ENCODE measurements around the gene EXOC6B. TPM values are rescaled to one million over a fixed set of nuclear protein-coding genes. Genes with fewer than 3 reads are reported as not detected.

The EXOC6B gene
- total and polyA plus RNA-seq, 9 of the 15 experiments (the other 6 are each of a cell fraction or from before 2014, with no cell fraction given) = 0.28 to 4.2 (median 2.0) TPM

DNA sequence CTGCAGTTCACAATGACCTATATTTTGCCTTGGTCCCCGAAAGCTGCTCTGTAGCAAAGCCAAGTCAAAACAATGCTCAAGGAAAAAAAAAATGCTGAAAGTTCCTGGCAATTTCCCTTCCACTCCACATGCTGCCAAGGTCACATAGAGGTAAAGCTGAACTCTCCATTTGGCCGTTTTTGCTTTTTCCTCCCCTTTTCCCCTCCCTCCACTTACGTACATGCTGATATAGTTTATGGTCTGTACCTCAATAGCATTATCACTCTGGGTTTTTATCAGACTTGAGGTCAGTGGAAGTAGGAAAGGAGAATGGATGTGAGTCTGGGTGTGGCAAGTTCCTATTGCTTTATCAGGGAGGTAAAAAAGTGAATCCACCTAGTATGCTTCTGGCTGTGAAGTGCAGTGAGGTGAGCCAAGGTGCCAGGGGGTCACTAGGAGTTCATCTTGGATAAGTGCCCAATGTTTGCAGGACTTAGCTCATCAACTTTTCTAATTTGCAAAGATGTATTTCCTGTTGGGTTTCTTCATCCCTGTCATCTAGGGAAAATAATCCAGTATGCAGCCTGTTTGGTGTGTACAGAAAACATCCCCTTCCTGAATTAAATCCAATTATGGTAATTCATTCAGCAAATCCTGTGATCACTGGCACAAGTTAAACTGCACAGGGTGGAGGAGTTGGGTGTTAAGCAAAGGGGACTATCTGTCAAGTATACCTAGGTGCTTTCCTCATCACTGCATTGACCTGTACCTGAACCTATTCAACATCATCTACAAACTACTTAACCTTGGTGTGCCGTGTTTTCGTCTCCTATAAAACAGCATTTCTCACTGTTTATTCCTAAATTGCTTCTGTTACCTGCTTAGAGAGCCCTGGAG is 553.8 kb downstream of the EXOC6B start:
- no peak overlapping the region for H3K27ac ChIP-seq (ENCODE audit: extremely low read depth, low read depth, low read length)
- FAIRE-seq (no peak), ATAC-seq (no peak), DNase-seq (ENCODE audit: extremely low read depth in 1 of 4, low spot score in 3 of 4) (no peak)
- intact Hi-C loops (cut with micrococcal nuclease) (no loop called here), in situ Hi-C loops (cut with MboI) (no loop called here)
- no peaks in the 10 kb centered on the region for H3K36me3 ChIP-seq (ENCODE audit: control insufficient read depth, insufficient read depth, low read length)
- no TSS peak for BruUV-seq (replicated peaks)
- H3K79me2 ChIP-seq (ENCODE audit: control insufficient read depth, insufficient read depth, low read length) = no peaks in the 10 kb centered on the region
- no peak overlapping the region for H3K9ac ChIP-seq (ENCODE audit: insufficient read depth in 1 of 2, low read depth in 2 of 2, low read length in 2 of 2)
- no peaks in the 10 kb centered on the region for H3K9me3 ChIP-seq (replicated peaks; ENCODE audit: control insufficient read depth, insufficient read depth, low read depth, low read length)
- no peaks in the 10 kb centered on the region for H4K20me1 ChIP-seq (replicated peaks; ENCODE audit: control insufficient read depth, insufficient read depth, low read length)
- TF ChIP-seq NR1H2 (CRISPR knock-in tag; IDR thresholded peaks at IDR 0.05) (no peak), ZNF695 (CRISPR knock-in tag; IDR thresholded peaks at IDR 0.05) (no peak)
- CTCF ChIA-PET (ENCODE audit: low intra/inter-chr PET ratio) = no interaction called here
- no peaks in the 10 kb centered on the region for H3K4me1 ChIP-seq (replicated peaks in 1 of 2; ENCODE audit: control insufficient read depth in 2 of 2, insufficient read depth in 2 of 2, low read length in 2 of 2)
- POLR2A ChIA-PET = no interaction called here
- no peak overlapping the region for H3K4me3 ChIP-seq
- H2AFZ ChIP-seq (ENCODE audit: low read depth, low read length) = no peak overlapping the region
- H3K27me3 ChIP-seq (ENCODE audit: control insufficient read depth in 2 of 2, insufficient read depth in 2 of 2, low read length in 2 of 2) = no peaks in the 10 kb centered on the region
- H3K4me2 ChIP-seq (ENCODE audit: insufficient read depth, low read length) = no peak overlapping the region
- H3K9me1 ChIP-seq (ENCODE audit: control insufficient read depth, insufficient read depth, low read length) = no peaks in the 10 kb centered on the region
- WGBS (ENCODE audit: insufficient coverage, low coverage, missing lambda C conversion rate) = 0% methylated on average over 5 of the region's 5 CpGs

DNA sequence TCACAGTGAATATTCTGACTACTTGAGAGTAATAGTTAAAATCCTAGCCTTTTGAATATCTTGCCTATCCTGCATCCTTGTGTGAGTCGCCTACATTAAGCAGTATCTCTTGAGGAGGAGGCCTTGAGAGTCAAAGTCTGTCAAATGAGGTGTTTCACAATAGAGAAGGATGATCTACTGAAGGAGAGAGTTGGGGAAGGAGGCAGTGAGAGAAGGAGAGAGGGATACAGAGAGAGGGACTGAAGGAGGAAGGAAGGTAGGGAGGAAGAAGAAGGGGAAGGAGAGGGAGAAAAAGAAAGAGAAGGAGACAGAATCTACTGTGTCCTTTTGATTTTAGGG is 554.6 kb downstream of the EXOC6B start:
- Histone ChIP-seq H3K9ac (ENCODE audit: insufficient read depth in 1 of 2, low read depth in 2 of 2, low read length in 2 of 2) (no peak overlapping the region), H3K9me1 (ENCODE audit: control insufficient read depth, insufficient read depth, low read length) (no peaks in the 10 kb centered on the region), H3K36me3 (ENCODE audit: control insufficient read depth, insufficient read depth, low read length) (no peaks in the 10 kb centered on the region), H3K27me3 (ENCODE audit: control insufficient read depth in 2 of 2, insufficient read depth in 2 of 2, low read length in 2 of 2) (no peaks in the 10 kb centered on the region), H3K79me2 (ENCODE audit: control insufficient read depth, insufficient read depth, low read length) (no peaks in the 10 kb centered on the region), H3K9me3 (replicated peaks; ENCODE audit: control insufficient read depth, insufficient read depth, low read depth, low read length) (no peaks in the 10 kb centered on the region), H4K20me1 (replicated peaks; ENCODE audit: control insufficient read depth, insufficient read depth, low read length) (no peaks in the 10 kb centered on the region), H3K27ac (ENCODE audit: extremely low read depth, low read depth, low read length) (no peak overlapping the region), H3K4me3 (no peak overlapping the region), H3K4me1 (replicated peaks in 1 of 2; ENCODE audit: control insufficient read depth in 2 of 2, insufficient read depth in 2 of 2, low read length in 2 of 2) (no peaks in the 10 kb centered on the region), H2AFZ (ENCODE audit: low read depth, low read length) (no peak overlapping the region), H3K4me2 (ENCODE audit: insufficient read depth, low read length) (no peak overlapping the region)
- in situ Hi-C loops (cut with MboI) = no loop called here
- ChIA-PET CTCF (ENCODE audit: low intra/inter-chr PET ratio) (no interaction called here), POLR2A (no interaction called here)
- DNase-seq (ENCODE audit: extremely low read depth in 1 of 4, low spot score in 3 of 4) = no peak
- intact Hi-C loops (cut with micrococcal nuclease) = no loop called here
- no peak for ATAC-seq
- no TSS peak for BruUV-seq (replicated peaks)
- 0% methylated on average over 1 of the region's 1 CpG for WGBS (ENCODE audit: insufficient coverage, low coverage, missing lambda C conversion rate)
- FAIRE-seq = no peak
- no peak for TF ChIP-seq HSF4 (CRISPR knock-in tag; IDR thresholded peaks at IDR 0.05; ENCODE audit: borderline replicate concordance)
- TF ChIP-seq SNRNP70 (optimal IDR thresholded peaks at IDR 0.05; ENCODE audit: low read depth, low read length) = no peak
- no peak for TF ChIP-seq CSDE1 (IDR thresholded peaks at IDR 0.05)
- TF ChIP-seq PHF21A (IDR thresholded peaks at IDR 0.05; ENCODE audit: borderline replicate concordance, low read depth) = no peak
- no peak for TF ChIP-seq U2AF1 (optimal IDR thresholded peaks at IDR 0.05; ENCODE audit: low read depth, low read length)
- TF ChIP-seq PHF8 (IDR thresholded peaks at IDR 0.05; ENCODE audit: borderline replicate concordance, low read length) = no peak
- TF ChIP-seq, protein P1, sequence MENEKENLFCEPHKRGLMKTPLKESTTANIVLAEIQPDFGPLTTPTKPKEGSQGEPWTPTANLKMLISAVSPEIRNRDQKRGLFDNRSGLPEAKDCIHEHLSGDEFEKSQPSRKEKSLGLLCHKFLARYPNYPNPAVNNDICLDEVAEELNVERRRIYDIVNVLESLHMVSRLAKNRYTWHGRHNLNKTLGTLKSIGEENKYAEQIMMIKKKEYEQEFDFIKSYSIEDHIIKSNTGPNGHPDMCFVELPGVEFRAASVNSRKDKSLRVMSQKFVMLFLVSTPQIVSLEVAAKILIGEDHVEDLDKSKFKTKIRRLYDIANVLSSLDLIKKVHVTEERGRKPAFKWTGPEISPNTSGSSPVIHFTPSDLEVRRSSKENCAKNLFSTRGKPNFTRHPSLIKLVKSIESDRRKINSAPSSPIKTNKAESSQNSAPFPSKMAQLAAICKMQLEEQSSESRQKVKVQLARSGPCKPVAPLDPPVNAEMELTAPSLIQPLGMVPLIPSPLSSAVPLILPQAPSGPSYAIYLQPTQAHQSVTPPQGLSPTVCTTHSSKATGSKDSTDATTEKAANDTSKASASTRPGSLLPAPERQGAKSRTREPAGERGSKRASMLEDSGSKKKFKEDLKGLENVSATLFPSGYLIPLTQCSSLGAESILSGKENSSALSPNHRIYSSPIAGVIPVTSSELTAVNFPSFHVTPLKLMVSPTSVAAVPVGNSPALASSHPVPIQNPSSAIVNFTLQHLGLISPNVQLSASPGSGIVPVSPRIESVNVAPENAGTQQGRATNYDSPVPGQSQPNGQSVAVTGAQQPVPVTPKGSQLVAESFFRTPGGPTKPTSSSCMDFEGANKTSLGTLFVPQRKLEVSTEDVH (IDR thresholded peaks at IDR 0.05; ENCODE audit: low read depth, partially characterized antibody) = no peak
- no peak for TF ChIP-seq HLTF (IDR thresholded peaks at IDR 0.05)
- TF ChIP-seq, protein P2, sequence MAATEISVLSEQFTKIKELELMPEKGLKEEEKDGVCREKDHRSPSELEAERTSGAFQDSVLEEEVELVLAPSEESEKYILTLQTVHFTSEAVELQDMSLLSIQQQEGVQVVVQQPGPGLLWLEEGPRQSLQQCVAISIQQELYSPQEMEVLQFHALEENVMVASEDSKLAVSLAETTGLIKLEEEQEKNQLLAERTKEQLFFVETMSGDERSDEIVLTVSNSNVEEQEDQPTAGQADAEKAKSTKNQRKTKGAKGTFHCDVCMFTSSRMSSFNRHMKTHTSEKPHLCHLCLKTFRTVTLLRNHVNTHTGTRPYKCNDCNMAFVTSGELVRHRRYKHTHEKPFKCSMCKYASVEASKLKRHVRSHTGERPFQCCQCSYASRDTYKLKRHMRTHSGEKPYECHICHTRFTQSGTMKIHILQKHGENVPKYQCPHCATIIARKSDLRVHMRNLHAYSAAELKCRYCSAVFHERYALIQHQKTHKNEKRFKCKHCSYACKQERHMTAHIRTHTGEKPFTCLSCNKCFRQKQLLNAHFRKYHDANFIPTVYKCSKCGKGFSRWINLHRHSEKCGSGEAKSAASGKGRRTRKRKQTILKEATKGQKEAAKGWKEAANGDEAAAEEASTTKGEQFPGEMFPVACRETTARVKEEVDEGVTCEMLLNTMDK (IDR thresholded peaks at IDR 0.05; ENCODE audit: borderline replicate concordance, insufficient read depth, low read depth, low read length, poor library complexity, severe bottlenecking) = no peak

Measured in K562 (cell line).